ENCODE data around the gene DLGAP1.
"Not testable (repeated sequence)": the region's sequence is repeated elsewhere in the genome, so short reads cannot be mapped to it uniquely, and the experiment has no call there.

DLGAP1 gene

DNA sequence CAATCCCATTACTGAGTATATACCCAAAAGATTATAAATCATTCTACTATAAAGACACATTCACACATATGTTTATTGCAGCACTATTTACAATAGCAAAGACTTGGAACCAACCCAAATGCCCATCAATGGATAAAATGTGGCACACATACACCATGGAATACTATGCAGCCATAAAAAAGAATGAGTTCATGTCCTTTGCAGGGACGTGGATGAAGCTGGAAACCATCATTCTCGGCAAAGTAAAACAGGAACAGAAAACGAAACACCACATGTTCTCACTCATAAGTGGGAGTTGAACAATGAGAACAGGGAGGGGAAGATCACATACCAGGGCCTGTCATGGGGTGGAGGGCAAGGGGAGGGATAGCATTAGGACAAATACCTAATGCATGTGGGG, 167.8 kb downstream of the DLGAP1 start:
- not testable (repeated sequence) for DNase-seq (ENCODE audit: low read depth in 2 of 2)

DNA sequence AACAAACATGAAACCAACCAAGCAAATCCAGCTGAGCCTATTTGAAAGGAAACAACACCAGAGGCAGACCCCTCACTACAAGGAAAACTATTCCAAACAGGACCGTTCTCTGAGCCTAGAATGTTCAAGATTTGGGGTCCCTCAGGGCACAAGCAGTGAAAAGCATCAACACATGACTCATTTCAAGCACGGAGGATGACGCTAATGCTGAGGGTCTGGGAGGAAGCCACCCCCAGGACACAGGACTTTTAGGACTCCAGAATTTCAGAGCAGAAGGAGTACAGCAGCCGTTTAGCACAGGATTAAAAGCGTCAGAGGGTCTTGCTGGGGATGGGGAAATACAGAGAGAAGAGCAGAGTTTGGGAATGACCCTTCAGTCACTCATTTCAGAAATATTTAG, 168.9 kb downstream of the DLGAP1 start:
- DNase-seq (ENCODE audit: low read depth in 2 of 2) = no peak

DNA sequence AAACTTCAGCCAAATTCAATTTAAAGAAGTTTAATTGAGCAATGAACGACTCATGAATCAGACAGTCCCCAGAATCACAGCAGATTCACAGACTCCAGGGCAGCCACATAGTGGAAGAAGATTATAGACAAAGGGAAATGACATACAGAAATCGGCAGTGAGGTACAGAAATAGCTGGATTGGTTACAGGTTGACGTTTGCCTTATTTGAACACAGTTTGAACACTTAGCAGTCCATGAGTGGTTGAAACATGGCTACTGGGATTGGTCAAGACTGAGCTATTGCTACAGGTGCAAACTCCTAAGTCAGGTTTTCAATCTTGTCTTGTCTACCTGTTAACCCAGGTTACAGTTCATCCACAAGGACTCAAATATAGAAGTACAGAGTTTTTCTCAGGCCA, 169.6 kb downstream of the DLGAP1 start:
- DNase-seq (ENCODE audit: low read depth in 2 of 2) = no peak

DNA sequence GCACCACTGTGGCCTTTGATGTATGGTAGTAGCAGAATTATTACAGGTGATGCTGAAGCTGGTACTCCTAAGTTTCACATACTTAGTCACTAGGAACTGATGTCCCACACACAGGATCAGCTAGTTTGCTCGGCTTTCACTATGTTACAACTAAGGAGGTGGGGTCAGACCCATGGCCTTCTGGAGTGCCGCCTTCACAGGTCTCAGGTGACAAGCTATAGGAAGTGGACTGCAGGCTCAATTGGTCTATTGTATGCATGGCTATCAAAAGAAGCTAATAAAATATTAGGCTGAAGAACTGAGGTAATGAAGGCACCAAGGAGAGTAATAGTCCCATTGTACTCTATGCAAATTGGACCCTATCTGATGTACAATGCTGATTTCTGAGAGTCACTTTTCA, 170.6 kb downstream of the DLGAP1 start:
- DNase-seq (ENCODE audit: low read depth in 2 of 2) = no peak

DNA sequence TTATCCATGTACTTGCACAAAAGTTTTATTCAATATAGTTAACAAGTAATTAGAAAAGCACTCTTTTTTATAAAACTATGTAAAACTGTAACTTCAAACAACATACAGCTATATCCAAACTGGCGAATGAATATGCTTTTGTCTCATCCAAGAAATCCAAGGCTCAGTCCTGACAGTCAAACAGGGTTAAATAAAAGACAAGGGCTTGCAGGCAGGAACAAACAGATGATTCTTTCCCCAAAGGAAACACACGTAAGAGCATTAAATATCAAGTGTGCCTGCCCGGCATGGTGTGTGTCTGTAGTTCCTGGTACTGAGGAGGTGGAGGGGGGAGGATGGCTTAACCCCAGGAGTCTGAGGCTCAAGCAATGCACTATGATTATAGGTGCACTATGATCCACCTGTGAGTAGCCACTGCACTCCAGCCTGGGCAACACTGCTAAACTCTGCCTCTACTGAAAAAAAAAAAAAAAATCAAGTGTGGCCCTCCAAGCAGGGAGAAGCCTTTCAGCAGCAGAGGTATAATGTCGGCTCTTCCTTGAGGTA, 171.3 kb downstream of the DLGAP1 start:
- DNase-seq (ENCODE audit: low read depth in 2 of 2) = no peak

DNA sequence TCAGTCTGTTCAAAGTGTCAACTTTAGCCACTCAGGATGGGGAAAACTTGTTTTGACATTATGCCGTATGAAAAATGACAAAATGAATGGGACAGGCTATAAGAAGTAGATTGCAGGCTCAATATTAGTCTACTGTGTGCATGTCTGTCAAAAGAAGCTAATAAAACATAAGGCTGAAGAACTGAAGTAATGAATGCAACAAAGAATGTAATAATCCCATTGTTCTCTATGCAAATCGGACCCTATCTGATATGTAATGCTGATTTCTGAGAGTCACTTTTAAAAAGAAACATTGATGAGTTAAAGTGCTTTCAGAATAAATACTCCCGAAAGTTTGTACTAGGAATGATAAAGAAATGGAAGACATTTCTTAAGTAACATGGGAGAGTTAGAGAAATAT, 172.2 kb downstream of the DLGAP1 start:
- DNase-seq (ENCODE audit: low read depth in 2 of 2) = no peak

DNA sequence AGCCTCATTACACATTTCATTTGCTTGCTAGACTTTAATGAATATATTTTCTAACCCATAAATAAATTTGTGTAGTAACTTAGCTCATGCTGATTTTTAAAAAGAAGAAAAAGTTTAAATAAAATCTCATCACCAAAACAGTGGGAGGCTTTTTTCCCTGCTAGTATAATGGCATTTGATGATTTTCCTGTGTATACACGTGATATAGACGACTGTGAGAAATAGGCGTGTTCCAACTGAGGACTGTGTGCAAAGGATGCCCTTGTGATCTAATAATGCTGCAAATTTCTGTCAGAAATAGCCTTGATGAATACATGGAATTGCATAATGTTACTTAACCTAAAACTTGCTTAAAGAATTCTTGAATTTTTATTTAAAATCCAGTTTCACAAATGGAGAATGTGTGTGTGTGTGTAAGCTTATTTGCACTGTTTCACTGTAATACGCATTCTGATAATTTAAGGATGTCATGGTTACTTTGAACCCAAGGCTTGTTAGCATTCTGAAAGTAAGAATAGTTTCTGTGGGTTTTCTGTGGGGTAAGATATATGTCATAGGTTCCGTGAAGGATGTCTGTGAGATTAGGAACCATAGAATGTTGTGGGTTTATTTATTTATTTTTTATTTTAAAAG, 178.0 kb downstream of the DLGAP1 start:
- no peak for DNase-seq (ENCODE audit: low read depth in 2 of 2)

DNA sequence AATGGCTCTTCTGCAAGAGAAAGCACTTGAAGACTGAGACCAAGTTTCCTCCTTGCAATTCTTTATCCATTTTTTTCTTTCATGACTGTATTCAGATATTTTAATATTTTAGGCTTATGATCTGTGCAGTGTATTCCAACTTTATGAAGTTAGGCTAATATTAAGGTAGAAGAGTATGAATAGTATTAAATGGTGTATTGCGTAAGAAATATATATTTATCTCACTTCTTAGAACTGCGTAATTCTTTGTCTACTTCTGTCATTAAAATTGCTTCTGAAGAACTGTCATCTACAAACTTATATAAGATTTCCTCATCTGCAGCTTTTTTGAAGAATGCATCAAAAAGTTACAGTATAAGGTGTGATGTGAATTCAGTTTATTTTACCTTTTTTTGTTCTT, 183.2 kb downstream of the DLGAP1 start:
- DNase-seq (ENCODE audit: low read depth in 2 of 2) = no peak

DNA sequence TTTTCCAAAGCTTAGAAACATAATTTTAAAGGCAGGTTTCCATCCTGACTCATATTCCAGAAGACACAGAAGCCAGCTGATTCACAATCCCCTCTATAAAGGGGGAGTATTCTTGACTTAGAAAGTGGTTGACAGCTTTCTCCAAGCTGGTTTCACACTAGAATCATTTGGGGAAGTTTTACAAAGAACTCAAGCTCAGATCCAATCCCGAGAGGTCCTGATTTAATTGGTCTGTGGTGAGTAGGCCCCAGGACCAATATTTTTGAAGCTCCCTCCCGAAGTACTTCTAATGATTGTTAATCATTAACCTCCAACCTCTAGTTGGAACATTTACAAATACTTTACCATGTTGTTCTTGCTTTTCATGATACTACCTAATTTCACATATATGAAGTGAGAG, 184.1 kb downstream of the DLGAP1 start:
- DNase-seq (ENCODE audit: low read depth in 2 of 2) = no peak

DNA sequence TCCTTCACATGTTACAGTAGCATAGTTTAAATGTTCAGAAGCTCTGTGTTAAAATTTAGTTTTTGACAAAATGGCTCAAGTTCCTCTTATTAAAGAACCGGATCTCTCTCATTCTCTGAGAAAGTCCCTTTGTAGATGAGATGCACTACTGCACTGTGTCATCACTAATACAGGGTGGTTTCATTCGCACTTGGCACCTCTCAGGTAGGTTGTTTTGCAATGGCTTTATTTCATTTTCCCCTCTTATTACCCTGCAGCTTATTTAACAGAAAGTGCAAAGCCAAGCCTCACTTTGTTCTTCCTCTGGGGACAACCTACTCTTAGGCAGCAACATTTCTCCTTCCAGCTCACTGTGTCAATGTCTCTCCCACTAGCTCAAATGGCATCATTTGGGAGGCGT, 185.1 kb downstream of the DLGAP1 start:
- no peak for DNase-seq (ENCODE audit: low read depth in 2 of 2)

DNA sequence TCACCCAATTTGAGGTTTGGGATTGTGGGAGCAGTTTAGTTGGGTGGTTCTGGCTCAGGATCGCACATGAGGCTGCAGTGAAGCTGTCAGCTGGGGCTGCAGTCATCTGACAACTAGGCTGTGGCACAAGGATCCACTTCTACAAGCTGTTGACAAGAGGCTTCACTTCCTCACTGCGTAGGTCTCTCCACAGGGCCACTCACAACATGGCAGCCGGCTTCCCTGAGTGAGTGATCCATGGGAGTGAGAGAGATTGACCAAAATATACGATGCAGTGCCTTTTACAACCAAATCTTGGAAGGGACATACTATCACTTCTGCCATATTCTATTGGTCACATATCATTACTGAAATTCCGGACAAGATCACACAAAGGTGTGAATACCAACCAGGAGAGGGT, 187.5 kb downstream of the DLGAP1 start:
- DNase-seq (ENCODE audit: low read depth in 2 of 2) = no peak

DNA sequence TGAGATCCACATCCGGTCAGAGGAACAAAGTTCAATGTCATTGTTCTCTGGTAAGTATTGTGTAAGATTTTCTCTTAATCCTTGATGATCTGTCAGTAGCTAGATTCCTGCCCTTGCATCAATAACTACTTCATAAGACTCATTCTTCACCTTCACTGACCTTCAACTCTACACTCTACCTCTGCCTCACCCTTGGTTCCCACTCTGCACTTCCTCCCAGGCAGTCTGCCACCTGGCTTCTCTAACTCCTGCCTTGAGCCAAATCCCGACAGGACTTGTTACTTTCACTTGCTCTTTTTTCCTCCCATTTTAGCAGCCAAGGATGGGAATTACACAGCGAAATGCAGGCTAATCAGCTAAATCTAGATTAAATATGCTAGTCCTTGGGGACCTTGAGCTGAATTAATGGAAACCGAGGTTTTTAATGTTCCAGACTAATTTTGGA, 190.7 kb downstream of the DLGAP1 start:
- no peak for DNase-seq (ENCODE audit: low read depth in 2 of 2)

DNA sequence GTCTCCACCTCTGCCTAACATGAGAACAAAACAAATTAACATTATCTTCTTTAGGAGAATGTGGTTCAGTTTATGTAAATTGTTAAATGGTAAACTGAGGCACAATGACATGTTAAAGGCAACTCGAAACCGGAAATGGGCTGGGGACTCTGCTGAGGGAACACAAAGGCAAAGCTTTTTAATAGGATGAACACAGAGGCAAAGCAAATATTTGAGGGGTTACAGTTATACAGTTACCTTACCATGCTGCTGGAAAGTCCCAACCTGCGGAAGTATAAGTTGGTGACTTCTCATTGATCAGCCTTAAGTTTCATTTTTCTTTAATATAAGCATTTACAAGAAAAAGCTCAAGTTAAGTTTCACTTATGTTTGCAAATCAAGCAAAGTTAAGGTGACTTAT, 195.0 kb downstream of the DLGAP1 start:
- DNase-seq (ENCODE audit: low read depth in 2 of 2) = no peak

DNA sequence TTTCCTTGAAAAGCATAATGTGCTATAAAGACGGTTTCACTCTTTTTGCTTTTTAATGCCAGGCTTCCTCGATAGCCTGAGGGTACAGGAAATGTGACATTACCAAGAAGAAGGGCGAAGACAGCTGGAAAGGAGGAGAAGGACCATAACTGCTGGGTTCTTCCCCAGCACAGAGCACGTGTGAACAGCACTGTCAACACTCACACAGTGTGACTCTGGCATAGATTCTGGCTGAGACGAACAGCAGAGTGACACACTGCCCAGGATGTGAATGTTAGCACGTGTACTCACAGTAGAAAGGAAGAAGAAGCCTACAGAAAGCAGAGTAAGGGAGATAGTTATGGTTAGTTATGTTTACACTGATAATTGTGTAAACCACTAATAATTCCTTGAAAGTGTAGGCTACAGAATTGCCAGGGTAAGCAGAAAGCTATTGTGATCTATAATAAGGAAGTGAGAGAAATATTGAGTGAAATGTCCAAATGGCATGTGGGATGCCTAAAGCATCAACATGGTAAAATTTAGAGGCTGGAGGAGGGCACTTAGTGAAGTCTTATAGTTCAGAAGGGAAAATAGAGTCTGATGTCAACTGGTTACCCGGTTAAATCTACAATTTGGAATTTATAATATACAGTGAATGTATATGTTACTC, 198.2 kb downstream of the DLGAP1 start:
- DNase-seq (ENCODE audit: low read depth in 2 of 2) = no peak

DNA sequence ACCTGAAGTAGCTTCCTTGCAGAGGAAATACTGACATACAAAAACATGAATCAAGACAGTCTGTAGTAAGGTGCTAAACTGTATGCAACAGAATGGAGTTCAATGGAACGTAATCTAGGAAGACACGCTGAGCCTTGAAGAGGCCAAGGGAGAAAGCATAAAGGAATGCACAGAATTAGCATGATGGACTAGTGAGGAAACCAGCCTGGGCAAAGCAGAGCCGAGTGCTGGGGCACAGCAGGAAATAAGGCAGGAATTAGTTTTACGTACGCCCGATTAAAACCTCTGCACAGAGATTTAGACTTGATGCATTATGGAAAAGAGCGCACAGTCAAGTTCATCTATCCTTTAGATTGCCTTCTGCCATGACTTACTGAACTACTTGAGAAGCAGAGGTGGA, 200.3 kb downstream of the DLGAP1 start:
- no peak for DNase-seq (ENCODE audit: low read depth in 2 of 2)

DNA sequence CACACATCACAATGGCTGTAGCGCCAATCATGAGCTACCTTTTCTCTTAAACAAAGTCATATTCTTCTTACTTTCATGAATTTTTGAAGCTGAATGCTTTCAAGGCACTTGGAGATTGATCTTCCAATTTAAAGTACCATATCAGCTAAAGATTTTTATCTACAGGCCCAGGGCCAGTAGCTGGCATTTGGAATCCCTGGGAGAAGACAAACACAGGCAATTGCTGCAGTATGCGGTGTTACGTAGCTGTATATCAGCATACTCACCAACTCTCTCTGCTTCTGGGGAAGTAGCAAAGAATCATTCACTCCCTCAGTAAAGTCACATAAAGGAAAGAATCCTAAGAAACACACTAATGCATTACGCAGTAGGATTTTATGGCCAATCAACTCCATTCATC, 202.3 kb downstream of the DLGAP1 start:
- no peak for DNase-seq (ENCODE audit: low read depth in 2 of 2)

DNA sequence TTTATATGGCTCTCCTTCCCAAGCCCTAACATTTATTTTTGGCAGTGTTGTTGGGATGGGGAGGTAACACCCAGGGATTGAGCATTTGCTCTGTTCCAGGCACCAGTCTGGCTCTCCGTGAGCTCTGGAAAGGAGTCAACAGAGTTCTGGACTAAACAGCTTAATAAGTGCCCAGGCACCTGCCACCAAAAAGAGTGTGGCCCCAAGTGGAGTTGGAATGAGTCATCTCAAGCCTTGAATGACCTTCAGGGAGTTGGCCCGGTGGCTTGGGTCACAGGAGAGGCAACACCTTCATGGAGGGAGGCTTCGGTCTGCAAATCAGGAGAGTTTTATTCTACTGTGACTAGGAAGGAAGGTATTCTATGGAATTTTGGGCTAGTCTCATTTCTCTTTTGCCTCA, 203.2 kb downstream of the DLGAP1 start:
- DNase-seq (ENCODE audit: low read depth in 2 of 2) = no peak

DNA sequence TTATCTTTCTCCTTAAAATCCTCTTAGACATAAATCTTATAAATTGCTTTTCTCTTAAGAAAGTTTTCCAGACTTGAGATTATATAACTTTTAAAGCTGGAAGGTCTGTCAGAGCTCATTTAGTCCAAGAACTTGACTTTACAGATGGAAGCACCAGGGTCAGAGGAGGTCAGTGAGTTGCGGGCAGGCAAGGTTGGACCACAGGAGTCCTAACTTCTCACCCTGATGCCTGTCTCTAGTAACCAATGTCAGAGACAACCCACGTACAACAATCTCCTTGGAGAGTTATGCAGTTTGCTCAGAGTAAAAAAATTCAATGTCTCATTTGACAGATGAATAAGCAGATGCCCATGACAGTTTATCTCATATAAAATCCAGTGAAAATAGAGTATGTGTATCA, 203.9 kb downstream of the DLGAP1 start:
- DNase-seq (ENCODE audit: low read depth in 2 of 2) = no peak

DNA sequence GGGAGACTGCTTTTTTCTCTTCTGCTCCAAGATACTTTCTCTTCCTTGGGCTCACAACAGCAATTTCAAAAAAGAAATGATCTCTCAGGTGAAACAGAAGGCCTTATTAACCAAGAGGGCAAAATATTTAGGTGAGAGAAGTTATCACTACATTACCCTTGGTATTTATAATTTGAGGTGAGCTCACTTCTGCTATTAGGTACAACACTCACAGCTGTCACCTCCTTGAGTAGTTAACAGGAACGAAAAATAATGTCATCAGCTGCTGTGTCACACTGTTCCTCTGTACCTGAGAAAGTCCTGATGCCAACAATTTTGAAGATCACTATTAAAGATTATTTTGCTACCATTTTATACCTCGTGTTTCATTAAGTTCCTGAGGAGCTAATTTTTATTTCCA, 205.0 kb downstream of the DLGAP1 start:
- no peak for DNase-seq (ENCODE audit: low read depth in 2 of 2)

DNA sequence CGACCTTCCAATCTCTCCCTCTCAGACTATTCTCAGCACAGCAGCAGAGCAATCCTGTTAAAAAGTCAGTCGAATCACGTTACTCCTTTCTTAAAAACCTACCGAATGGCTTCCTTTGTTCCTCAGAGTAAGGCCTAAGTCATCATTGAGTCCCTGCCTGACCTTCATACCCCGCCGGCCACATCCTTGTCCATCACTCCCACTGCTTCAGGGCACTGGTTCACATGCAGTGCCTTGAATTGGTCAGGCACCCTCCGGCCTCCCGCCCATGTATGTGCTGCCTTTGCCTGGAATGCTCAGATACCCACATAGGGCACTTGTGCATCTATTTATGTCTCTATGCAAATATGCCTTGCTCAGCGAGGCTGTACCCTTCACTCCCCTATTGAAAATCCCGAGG, 206.4 kb downstream of the DLGAP1 start:
- no peak for DNase-seq (ENCODE audit: low read depth in 2 of 2)

DNA sequence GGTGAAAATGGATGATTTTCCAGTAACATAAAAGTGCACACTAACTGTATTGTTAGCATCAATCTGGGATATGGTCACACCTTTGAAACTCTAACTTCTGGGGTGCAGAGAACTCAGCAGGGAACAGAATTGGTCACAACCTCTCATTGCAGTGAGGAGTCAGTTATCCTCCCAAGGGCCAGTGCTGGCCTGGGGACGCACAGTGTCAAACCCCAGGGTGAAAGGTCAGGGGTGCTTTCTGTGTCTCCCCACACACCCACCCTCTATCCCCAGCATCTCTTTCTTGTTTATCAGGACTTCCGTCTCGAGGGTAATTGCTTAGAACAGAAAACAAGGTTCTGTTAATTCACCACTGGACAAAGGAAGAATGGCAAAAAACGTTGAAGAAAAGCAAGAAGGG, 208.7 kb downstream of the DLGAP1 start:
- no peak for DNase-seq (ENCODE audit: low read depth in 2 of 2)

DNA sequence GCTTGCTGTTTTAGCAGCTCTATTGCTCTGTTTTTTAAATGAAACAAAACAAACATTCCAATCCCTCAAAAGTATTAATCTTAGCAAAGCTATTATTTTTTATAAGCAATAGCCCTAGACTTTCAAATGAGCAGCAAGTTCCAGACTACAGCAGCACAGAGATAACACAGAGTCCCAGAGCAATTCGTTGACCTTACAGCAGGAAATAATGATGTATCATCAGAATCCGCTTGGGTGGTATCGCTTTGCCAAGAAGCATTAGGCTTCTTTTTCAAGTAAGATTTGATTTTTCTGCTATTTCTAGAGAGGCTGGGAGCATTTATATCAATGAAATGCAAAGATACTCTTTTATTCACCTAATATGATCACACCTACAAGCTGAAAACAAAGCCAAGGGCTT, 209.7 kb downstream of the DLGAP1 start:
- DNase-seq (ENCODE audit: low read depth in 2 of 2) = no peak

DNA sequence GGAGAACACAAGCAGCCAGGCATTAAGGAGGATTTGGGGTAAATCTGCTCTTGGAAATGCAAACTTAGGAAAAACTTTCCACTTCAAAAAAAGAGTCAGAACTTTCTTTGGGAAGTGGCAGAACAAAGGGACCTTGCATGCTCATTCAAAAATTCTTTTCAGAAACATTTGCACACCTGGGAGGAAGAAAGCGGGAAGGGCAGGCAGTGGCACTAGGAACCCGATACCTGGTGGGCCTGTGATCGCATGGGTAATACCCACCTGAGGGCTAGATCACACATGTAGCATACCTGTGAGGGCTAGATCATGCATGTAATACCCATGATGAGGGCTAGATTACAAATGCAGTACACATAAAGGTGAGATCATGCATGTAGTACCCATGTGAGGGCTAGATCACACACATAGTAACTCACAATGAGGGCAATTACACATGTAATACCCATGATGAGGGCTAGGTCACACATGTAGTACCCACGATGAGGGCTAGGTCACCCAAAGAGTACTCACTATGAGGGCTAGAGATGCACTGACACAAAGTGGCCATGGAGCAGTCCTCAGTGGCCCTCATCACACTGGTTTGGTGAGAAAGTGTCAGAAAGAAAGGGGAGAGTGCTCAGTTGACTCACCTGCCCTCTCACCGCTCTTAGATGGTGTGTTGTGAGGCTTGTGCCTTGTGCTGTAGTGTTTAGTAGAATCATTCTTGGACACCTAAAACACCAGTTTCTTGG, 212.5 kb downstream of the DLGAP1 start:
- DNase-seq (ENCODE audit: low read depth in 2 of 2) = no peak

All from stimulated activated CD4-positive, alpha-beta T cell treated with anti-CD3 and anti-CD28 coated beads, Interleukin-15, amount 100 ng/mL, for 48 hours (primary cell).